Kidney epithelial cell (primary cell): ENCODE data around the gene CLCC1. TPM values are rescaled to one million over a fixed set of nuclear protein-coding genes. Genes with fewer than 3 reads are reported as not detected.

Experiments
- DNase-seq: peaks from one replicate; pipeline ENCODE4 v3.0.0-alpha.2; 2010; ENCODE audit warnings: low read depth
- H3K27me3 ChIP-seq: 2 replicates; pipeline ENCODE4 v1.6.0; 2011; ENCODE audit warnings: low read length; ENCODE audit not compliant: control insufficient read depth, insufficient read depth
- H3K36me3 ChIP-seq: 2 replicates; pipeline ENCODE4 v1.5.1; 2011; ENCODE audit warnings: low read length; ENCODE audit not compliant: control insufficient read depth, insufficient read depth
- H3K4me3 ChIP-seq: 2 replicates; pipeline ENCODE4 v1.5.1; 2011; ENCODE audit warnings: low read depth, mild to moderate bottlenecking, control low read depth, low read length
- total RNA-seq: library from RNA; depleted of rRNA; stranded (reverse); fragments of >200 nt; gene quantifications from 2 replicates; pipeline ENCODE4 v1.2.3, GENCODE V29; 2015
- TF ChIP-seq, protein P1 (sequence below): IDR thresholded peaks from 2 replicates; pipeline ENCODE4 v1.5.1; 2011; ENCODE audit warnings: mild to moderate bottlenecking, moderate library complexity, low read length, control low read depth, inconsistent platforms; ENCODE audit not compliant: insufficient read depth, poor library complexity, severe bottlenecking

Gene CLCC1
- total RNA-seq, 1 donor from 2014 or later: 31.5 TPM

- no peak for DNase-seq
- H3K4me3 ChIP-seq: no peak overlapping the region
- no peaks in the 10 kb centered on the region for H3K27me3 ChIP-seq
- no peaks in the 10 kb centered on the region for H3K36me3 ChIP-seq
- TF ChIP-seq, protein P1, sequence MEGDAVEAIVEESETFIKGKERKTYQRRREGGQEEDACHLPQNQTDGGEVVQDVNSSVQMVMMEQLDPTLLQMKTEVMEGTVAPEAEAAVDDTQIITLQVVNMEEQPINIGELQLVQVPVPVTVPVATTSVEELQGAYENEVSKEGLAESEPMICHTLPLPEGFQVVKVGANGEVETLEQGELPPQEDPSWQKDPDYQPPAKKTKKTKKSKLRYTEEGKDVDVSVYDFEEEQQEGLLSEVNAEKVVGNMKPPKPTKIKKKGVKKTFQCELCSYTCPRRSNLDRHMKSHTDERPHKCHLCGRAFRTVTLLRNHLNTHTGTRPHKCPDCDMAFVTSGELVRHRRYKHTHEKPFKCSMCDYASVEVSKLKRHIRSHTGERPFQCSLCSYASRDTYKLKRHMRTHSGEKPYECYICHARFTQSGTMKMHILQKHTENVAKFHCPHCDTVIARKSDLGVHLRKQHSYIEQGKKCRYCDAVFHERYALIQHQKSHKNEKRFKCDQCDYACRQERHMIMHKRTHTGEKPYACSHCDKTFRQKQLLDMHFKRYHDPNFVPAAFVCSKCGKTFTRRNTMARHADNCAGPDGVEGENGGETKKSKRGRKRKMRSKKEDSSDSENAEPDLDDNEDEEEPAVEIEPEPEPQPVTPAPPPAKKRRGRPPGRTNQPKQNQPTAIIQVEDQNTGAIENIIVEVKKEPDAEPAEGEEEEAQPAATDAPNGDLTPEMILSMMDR: no peak
Observed at GRCh38 chr1:108969346-108969745, 6.1 kb upstream of the CLCC1 start.

DNA sequence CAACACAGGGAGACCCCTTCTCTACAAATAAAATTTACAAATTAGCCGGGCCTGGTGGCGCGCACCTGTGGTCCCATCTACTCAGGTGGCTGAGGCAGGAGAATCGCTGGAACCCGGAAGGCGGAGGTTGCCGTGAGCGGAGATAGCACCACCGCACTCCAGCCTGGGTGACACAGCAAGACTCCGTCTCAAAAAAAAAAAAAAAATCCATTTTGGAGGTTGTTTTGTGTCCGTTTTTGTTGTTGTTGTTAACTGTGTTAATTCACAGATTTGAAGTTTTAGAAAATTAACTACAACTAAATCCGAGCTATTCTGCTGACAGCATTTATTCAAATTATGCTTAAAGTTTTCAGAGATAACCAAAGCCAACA is 618 bp downstream of the CLCC1 start:
- TF ChIP-seq, protein P1: no peak
- DNase-seq: no peak

DNA sequence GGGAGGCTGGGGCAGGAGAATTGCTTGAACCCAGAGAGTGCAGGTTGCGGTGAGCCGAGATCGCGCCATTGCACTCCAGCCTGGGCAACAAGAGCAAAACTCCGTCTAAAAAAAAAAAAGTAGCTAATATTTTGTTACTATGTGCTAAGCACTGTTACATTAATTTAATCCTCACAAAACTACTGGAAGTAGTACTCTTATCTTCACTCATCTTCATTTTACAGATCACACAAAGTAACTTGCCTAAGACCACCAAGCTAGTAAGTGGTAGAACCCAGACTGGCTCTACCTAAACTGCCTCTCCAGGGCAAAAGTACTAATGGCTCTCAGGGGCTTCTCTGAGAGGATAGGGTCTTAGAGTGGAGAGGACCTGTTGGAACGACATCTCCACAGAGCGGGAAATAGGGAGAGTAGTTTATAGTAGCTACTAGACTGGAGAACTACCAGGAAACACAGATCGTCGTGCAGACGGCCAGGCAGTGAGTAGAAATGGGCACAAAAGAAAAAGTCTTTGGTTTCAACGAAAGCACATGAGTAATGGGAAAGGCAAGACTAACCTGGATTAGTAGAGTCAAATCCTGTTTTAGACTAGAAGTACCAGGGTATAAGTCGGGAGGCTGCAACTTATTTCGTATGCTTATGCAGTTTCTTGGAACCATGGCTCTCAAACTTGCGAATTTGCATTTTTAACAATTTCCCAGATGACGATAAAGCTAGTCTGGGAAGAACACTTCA is 1.4 kb downstream of the CLCC1 start:
- H3K36me3 ChIP-seq: no peaks in the 10 kb centered on the region
- TF ChIP-seq, protein P1: no peak
- no peaks in the 10 kb centered on the region for H3K27me3 ChIP-seq
- no peak for DNase-seq
- peak overlapping the region; percentile 86 for H3K4me3 ChIP-seq

More for the DNA sequence above, 618 bp downstream of the CLCC1 start:
- Histone ChIP-seq H3K27me3 (no peaks in the 10 kb centered on the region), H3K4me3 (peak overlapping the region; percentile 86), H3K36me3 (no peaks in the 10 kb centered on the region)

- no peak for DNase-seq
- Histone ChIP-seq H3K36me3 (no peaks in the 10 kb centered on the region), H3K27me3 (no peaks in the 10 kb centered on the region), H3K4me3 (no peak overlapping the region)
- TF ChIP-seq, protein P1: no peak
Observed at GRCh38 chr1:108961198-108961597, 2.1 kb downstream of the CLCC1 start.

DNA sequence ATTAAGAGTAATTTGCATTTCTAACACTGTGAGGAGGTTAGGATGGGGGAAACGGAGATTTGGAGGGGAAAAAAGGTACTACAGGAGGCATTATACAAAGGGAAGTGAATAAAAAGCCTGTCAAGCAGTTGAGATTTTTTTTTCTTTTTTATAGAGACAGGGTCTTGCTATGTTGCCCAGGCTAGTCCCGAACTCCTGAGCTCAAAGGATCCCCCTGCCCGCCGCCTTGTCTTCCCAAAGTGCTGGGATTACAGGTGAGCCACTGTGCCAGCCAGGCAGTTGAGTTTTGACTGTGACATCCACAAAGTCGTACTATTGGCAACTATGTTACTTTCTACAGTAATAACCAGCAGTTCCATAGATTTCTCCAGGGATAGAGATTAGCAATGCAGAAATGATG is 2.6 kb downstream of the CLCC1 start:
- H3K36me3 ChIP-seq: no peaks in the 10 kb centered on the region
- no peak overlapping the region for H3K4me3 ChIP-seq
- DNase-seq: no peak
- TF ChIP-seq, protein P1: no peak
- H3K27me3 ChIP-seq: no peaks in the 10 kb centered on the region

DNA sequence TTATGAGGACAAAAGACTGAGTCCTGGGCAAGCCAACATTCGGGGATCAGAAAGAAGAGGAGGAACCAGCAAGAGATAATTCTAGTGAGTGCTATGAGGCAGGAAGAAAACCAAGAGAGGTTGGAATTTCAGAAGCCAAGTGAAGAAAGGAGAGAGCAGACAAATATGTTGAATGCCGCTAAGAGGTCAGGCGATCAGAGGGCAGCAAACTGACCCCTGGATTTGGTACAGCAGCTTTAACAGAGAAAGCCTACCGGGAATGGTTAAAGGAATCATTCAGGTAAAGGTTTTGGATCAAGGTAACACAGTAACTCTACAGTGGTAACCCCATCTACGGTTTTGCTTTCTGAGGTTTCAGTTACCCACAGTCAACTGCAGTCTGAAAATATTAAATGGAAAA is 5.4 kb downstream of the CLCC1 start:
- no peaks in the 10 kb centered on the region for H3K36me3 ChIP-seq
- DNase-seq: no peak
- H3K4me3 ChIP-seq: no peak overlapping the region
- TF ChIP-seq, protein P1: no peak
- H3K27me3 ChIP-seq: no peaks in the 10 kb centered on the region
